Lower leg skin (tissue), 3 donors: ENCODE results near the gene NCKAP5.

Experiments used
- POLR2A ChIP-seq, 2 donors: fragments of 450-650 bp; IDR thresholded peaks; one replicate each; pipeline ENCODE4 v1.6.1; 2016 to 2017; ENCODE audit warnings: antibody characterized with exemption in 2 of 2, mild to moderate bottlenecking in 1 of 2, moderate library complexity in 1 of 2
- TF ChIP-seq, protein P1 (sequence below), 3 donors: fragments of 450-650 bp; IDR thresholded peaks; one replicate each; pipeline ENCODE4 v1.5.1; 2016; ENCODE audit warnings: antibody characterized with exemption in 3 of 3, mild to moderate bottlenecking in 3 of 3, moderate library complexity in 2 of 3

DNA sequence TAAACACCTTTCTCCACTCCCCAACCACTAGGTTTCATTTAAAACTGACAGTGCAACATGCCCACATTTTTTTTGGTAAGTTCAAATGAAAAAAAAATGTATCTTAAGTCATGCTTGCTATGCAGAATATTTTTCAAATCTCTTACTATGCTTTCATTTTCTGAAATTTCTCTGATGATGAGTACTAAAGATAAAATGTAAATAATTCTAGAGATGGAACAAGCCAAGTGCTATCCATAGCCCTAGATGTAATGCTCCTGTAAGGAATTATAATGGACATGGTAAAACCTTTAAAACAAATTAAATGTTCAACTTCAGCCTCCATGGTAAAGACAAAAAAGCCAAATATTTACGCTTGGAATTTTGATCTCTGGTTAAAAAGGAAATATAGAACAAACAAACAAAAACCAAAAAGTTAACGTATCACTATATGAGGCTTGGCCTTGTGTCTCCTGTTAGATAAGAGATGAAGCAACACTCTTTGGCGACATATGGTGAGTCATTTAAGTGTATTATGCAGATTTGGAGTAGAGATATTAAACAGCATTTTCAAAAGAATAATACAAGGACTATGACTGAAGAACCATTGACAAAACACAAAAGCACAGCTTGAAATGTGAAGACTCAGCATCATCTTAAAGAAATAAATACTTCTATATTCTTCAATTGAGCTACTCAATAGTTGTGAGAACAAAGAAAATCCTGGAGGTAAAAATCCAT, 506.2 kb downstream of the NCKAP5 start:
- TF ChIP-seq, protein P1, sequence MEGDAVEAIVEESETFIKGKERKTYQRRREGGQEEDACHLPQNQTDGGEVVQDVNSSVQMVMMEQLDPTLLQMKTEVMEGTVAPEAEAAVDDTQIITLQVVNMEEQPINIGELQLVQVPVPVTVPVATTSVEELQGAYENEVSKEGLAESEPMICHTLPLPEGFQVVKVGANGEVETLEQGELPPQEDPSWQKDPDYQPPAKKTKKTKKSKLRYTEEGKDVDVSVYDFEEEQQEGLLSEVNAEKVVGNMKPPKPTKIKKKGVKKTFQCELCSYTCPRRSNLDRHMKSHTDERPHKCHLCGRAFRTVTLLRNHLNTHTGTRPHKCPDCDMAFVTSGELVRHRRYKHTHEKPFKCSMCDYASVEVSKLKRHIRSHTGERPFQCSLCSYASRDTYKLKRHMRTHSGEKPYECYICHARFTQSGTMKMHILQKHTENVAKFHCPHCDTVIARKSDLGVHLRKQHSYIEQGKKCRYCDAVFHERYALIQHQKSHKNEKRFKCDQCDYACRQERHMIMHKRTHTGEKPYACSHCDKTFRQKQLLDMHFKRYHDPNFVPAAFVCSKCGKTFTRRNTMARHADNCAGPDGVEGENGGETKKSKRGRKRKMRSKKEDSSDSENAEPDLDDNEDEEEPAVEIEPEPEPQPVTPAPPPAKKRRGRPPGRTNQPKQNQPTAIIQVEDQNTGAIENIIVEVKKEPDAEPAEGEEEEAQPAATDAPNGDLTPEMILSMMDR (IDR thresholded peaks at IDR 0.05) = no peak
- no peak for TF ChIP-seq POLR2A (IDR thresholded peaks at IDR 0.05)
